GOT3 (cell line): ENCODE data around the gene LYPD8.

ENCODE experiments used
- DNase-seq: peaks from one replicate; lab custom pipeline; 2025; ENCODE audit warnings: mixed read lengths; lab: John Stamatoyannopoulos, UW

The LYPD8 gene

DNA sequence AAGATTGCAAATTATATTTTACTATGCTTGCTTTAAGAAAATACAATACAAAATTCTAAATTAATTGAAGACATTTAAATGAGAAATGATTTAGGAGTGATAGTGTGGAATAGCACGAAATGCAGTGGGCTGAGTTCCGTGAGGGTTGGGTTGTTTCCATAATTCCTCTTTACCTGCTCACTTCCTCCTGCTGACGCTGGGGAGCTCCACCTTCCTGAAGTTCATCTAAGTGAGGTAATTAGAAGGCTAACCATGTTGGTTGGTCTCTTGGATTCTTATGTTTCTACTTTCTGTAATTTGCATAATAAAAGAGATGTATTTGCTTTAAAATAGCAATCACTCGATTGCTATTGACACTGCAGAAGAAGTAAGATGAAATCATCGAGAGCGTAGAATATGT lies 57.7 kb downstream of the LYPD8 start:
- DNase-seq, result no peak

- DNase-seq, result no peak
Observed at GRCh38 chr1:248696774-248697173, 58.8 kb downstream of the LYPD8 start.

GRCh38 chr1:248696261-248696660 lies 59.3 kb downstream of the LYPD8 start:
- no peak for DNase-seq

- DNase-seq, result no peak
Observed at GRCh38 chr1:248695451-248696132, 60.0 kb downstream of the LYPD8 start.

DNA sequence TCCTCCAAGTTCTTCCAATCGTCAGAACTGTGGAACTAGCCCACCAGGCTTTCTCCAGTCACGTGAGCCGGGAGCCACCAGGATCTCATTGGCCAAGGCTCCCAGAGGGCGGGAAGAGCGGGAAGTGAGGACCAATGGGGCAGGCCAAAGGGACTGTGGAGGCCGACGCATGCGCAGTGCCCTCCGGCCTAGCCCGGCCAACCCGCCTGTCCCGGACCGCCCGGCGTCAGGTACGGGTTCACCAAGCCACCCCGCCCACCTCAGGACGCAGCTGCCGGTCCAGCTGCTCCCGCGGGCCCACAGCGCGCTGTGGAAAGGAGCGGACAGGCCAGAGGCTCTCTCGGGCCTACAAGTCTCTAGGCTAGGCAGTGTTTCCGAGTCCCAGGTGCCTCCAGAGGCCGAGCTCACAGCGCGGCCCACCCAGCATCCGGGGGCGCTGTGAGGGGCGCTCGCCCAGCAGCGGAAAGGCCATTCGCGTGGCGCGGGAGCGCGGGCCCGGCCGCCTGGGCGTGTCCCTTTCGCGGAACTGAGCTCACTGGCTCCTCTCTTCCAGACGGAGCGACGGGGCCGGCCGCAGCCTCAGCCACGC lies 63.9 kb downstream of the LYPD8 start:
- DNase-seq, result no peak
